GM18507 (cell line): ENCODE results near the gene CHKA.

Experiments used
- DNase-seq: peaks from one replicate; pipeline ENCODE4 v3.0.0; 2011; ENCODE audit warnings: low read depth; ENCODE audit not compliant: insufficient read length; ENCODE audit errors: extremely low spot score
- FAIRE-seq: peaks from 2 replicates; lab custom pipeline; 2011; peaks lifted over from hg19 to GRCh38; lab: Jason Lieb, UNC

Gene CHKA

GRCh38 chr11:68050371-68050841 is 70.8 kb downstream of the CHKA start:
- FAIRE-seq (no peak), DNase-seq (no peak)

DNA sequence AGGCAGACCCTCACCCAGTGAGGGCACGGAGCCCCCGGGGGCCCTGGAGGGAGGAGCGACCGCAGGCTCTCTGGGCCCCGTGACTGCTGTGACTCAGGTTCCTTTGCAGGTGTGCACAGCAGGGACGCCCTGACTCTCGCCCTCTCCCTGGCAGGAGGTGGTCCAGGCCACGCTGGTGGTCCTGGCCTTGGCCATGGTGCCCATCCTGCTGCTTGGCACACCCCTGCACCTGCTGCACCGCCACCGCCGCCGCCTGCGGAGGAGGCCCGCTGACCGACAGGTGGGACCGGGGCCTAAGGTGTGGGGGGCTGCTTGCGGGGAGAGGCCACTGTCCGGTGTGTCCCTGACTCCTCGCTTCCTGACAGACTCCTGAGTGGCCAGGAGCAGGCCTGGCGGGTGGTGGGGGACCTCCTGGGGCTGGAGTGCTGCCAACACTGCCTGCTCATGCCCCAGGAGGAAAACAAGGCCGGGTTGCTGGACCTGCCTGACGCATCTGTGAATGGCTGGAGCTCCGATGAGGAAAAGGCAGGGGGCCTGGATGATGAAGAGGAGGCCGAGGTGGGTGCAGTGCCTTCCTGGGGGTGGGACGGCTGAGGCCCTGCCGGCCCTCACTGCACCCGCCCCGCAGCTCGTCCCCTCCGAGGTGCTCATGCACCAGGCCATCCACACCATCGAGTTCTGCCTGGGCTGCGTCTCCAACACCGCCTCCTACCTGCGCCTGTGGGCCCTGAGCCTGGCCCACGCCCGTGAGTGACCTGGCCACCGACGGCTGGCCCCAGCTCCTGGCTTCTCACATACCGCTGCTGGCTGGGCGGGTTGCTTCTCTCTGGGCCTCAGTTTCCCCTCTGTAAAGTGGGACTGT is 71.4 kb downstream of the CHKA start:
- no peak for FAIRE-seq
- no peak for DNase-seq

DNA sequence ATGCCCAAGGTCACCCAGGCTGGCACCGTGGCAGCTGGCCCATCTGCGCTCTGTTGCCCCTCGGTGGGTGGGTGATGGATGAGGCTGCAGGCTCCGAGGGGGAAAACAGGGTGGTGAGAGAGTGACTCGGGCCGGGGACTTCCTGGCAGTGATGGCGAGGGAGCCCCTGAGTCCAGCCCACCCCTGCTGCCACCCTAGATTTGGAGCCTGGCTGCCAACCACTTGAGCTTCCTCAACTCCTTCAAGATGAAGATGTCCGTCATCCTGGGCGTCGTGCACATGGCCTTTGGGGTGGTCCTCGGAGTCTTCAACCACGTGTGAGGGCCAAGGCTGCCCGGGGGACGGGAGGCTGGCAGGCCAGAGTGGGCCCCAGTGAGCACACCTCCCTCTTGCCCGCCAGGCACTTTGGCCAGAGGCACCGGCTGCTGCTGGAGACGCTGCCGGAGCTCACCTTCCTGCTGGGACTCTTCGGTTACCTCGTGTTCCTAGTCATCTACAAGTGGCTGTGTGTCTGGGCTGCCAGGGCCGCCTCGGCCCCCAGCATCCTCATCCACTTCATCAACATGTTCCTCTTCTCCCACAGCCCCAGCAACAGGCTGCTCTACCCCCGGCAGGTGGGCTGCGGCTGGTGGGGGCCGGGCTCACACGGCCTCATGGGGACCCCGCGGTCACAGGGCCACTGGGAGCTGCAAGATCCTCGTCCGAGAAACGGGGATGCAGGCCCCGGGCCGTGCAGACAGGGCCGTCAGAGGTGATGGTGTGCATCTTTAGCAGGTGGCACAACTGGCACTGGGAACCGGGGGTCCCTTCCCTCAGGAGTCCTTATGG is 72.3 kb downstream of the CHKA start:
- DNase-seq (no peak), FAIRE-seq (no peak)

- no peak for FAIRE-seq
Observed at GRCh38 chr11:68047437-68048290, 73.5 kb downstream of the CHKA start.

DNA sequence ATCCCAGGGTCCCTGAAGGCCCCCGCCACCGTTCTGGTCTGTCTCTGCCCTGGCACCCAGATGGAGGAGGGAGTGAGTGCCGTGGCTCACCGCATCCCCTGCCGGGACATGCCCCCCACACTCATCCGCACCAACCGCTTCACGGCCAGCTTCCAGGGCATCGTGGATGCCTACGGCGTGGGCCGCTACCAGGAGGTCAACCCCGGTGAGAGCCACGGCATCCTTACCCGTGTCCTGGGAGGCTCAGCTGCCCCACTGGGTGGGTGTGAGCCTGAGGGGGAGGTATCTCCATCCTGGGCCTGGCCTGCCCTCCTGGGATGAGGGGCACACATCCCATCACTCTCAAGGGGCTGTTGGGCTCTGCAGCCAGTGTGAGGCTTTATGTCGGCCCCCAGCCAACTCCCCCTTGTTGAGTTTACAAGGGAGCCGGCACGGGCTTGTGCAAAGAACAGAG is 76.3 kb downstream of the CHKA start:
- DNase-seq (no peak), FAIRE-seq (no peak)

More at GRCh38 chr11:68047437-68048290, 73.5 kb downstream of the CHKA start:
- no peak for DNase-seq

DNA sequence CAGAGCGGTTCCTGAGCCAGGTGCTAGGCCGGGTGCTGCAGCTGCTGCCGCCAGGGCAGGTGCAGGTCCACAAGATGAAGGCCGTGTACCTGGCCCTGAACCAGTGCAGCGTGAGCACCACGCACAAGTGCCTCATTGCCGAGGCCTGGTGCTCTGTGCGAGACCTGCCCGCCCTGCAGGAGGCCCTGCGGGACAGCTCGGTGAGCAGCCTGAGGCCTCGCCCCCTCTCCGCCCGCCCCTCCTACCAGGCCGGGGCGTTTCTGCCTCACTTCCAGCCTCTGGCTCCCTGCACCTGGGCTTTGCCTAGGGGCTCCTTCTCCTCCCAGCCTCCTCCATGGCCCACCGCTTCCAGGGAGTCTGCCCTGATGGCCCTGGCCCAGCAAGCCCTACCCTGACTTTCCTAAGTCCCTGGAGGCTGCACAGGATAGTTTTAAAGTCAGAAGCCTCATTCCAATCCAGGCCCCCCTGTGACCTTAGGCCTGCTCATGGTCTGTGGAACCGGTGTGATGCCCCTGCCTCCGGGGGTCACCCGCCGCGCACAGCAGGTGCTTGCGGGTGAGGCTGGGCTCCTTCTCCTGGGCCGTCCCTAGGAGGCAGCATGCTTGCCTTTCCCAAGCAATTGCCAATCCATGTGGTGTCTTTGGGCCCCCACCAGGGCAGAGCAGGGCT is 76.9 kb downstream of the CHKA start:
- FAIRE-seq (no peak), DNase-seq (no peak)

GRCh38 chr11:68043349-68044144 is 77.6 kb downstream of the CHKA start:
- DNase-seq: no peak
- no peak for FAIRE-seq

- no peak for FAIRE-seq
- no peak for DNase-seq
Observed at GRCh38 chr11:68043029-68043348, 78.2 kb downstream of the CHKA start.

DNA sequence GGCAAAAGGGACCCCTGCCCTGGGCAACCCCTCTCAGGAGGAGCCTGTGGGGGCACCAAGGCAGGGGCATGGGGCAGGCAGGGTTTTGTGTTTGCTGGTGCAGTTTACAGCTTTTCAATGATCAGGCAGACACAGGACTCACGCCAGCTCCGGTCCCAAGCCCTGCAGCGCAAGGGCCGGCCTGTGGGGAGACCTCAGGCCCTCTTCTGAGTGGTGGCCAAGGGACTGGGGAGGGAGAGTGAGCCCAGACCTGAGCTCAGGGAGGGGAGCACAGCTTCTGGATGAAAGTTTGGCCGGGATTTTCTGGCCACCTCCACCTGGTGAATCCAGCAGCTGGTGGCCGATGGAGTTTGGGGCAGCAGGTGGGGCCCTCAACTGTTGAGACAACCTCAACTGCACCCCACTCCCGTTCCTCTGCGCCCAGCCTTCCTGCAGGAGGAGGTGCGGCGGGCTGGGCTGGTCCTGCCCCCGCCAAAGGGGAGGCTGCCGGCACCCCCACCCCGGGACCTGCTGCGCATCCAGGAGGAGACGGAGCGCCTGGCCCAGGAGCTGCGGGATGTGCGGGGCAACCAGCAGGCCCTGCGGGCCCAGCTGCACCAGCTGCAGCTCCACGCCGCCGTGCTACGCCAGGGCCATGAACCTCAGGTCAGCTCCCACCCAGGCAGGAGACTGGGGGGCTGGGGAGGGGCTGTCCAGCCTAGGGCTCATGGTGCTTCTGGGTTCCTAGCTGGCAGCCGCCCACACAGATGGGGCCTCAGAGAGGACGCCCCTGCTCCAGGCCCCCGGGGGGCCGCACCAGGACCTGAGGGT is 78.8 kb downstream of the CHKA start:
- DNase-seq (no peak), FAIRE-seq (no peak)

- FAIRE-seq: no peak
- DNase-seq: no peak
Observed at GRCh38 chr11:68041617-68042218, 79.5 kb downstream of the CHKA start.

GRCh38 chr11:68040957-68041591 is 80.1 kb downstream of the CHKA start:
- FAIRE-seq (no peak), DNase-seq (no peak)

DNA sequence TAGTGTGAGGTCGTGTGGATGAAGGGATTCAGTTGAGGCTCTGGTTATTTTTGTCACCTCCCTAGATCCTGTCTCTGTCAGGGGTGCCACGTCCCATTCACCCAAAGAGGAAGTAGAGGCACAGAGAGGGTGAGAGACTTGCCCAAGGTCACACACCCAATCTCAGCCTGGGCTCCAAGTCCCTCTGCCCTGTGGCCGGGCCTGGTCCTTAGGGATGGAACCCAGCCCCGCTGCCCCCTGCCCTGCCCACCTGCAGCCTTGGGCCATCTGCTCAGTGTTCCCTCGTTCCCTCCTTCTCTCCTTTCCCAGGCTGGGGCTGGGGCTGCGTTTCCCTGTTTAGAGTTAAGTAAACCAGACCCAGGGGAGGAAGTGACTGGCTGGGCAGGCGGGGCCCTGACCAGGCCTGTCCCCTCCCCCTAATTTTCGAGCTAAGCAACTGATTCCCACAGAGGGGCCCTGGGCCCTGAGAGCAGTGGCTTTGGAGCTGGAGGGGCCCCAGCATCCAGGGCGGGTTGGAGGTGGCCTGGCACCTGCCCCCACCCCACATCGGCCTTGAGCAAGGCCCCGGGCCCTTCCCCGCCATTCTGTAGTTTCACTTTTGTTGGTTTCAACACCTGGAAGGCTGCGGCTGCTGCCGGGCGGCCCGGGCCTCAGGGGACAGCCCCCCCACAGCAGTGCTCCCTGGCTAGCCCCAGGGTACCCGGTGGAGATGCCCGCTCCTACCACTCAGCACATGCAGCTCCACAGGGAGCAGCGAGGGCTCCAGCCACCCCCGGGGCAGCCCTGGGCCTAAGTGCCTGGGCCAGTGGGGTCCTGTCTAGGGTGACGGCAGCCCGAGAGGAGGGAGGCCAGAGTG is 80.9 kb downstream of the CHKA start:
- peak; percentile 77 for DNase-seq
- peak; percentile 86 for FAIRE-seq

GRCh38 chr11:68039526-68040086 is 81.6 kb downstream of the CHKA start:
- FAIRE-seq (peak; percentile 5), DNase-seq (no peak)

- DNase-seq: peak; percentile 85
- peak; percentile 60 for FAIRE-seq
Observed at GRCh38 chr11:68038718-68039525, 82.3 kb downstream of the CHKA start, which contains the start of gene TCIRG1. TSS of gene TCIRG1 (plus strand) at chr11:68039025. CDS start at chr11:68041272, 2,247 bp downstream.
